DOHH2 (cell line): Measurements from ENCODE around the gene NT5C1A.

Experiments
- H3F3A ChIP-seq: fragments of 200-600 bp; sonication (generic), shearing (Covaris generic); 2 replicates; pipeline ENCODE4 v1.6.0; 2016; ENCODE audit warnings: antibody characterized with exemption, mild to moderate bottlenecking; ENCODE audit not compliant: control insufficient read depth, insufficient read depth
- H3K27ac ChIP-seq: fragments of 200-600 bp; sonication (generic); 2 replicates; pipeline ENCODE4 v1.5.1; 2014; ENCODE audit warnings: low read depth, mild to moderate bottlenecking, low read length, moderate library complexity
- H3K27me3 ChIP-seq: fragments of 200-600 bp; sonication (generic); 2 replicates; pipeline ENCODE4 v1.6.1; 2014; ENCODE audit warnings: mild to moderate bottlenecking, low read length, mixed read lengths; ENCODE audit not compliant: control insufficient read depth
- H3K36me3 ChIP-seq: fragments of 200-600 bp; sonication (generic); 2 replicates; pipeline ENCODE4 v1.6.1; 2014; ENCODE audit warnings: mild to moderate bottlenecking, low read length, moderate library complexity, mixed read lengths; ENCODE audit not compliant: control insufficient read depth
- H3K4me1 ChIP-seq: fragments of 200-600 bp; sonication (generic); 2 replicates; pipeline ENCODE4 v1.6.1; 2014; ENCODE audit warnings: mild to moderate bottlenecking, low read length, mixed read lengths; ENCODE audit not compliant: control insufficient read depth
- H3K4me2 ChIP-seq: fragments of 200-600 bp; sonication (generic); 2 replicates; pipeline ENCODE4 v1.6.0; 2014; ENCODE audit warnings: mild to moderate bottlenecking, low read length, moderate library complexity
- H3K4me3 ChIP-seq: fragments of 200-600 bp; sonication (generic); 2 replicates; pipeline ENCODE4 v1.5.1; 2014; ENCODE audit warnings: mild to moderate bottlenecking, low read length, mixed read lengths
- H3K79me2 ChIP-seq: fragments of 200-600 bp; sonication (generic); 2 replicates; pipeline ENCODE4 v1.6.1; 2014; ENCODE audit warnings: mild to moderate bottlenecking, low read length, mixed read lengths; ENCODE audit not compliant: control insufficient read depth
- H3K9me2 ChIP-seq: fragments of 200-600 bp; sonication (generic); replicated peaks from 2 replicates; pipeline ENCODE4 v1.6.1; 2014; ENCODE audit warnings: mild to moderate bottlenecking, low read length, mixed read lengths; ENCODE audit not compliant: control insufficient read depth
- H3K9me3 ChIP-seq: fragments of 200-600 bp; sonication (generic); 2 replicates; pipeline ENCODE4 v1.6.1; 2014; ENCODE audit warnings: antibody characterized with exemption, low read length, mixed read lengths; ENCODE audit not compliant: control insufficient read depth, insufficient read depth
- H4K20me1 ChIP-seq: fragments of 200-600 bp; sonication (generic); 2 replicates; pipeline ENCODE4 v1.6.0; 2014; ENCODE audit warnings: low read depth, mild to moderate bottlenecking, antibody characterized with exemption, low read length, moderate library complexity; ENCODE audit not compliant: control insufficient read depth, insufficient read depth
- EZH2phosphoT487 ChIP-seq: fragments of 200-600 bp; sonication (generic); IDR thresholded peaks from 2 replicates; pipeline ENCODE4 v1.6.1; 2017; ENCODE audit warnings: borderline replicate concordance, mild to moderate bottlenecking, antibody characterized with exemption, low read length, moderate library complexity, mixed read lengths
- TF ChIP-seq, protein P1 (sequence below): fragments of 200-600 bp; sonication (generic); IDR thresholded peaks from one replicate; pipeline ENCODE4 v1.5.1; 2014; ENCODE audit warnings: antibody characterized with exemption, mild to moderate bottlenecking, low read depth, low read length; ENCODE audit not compliant: poor library complexity, severe bottlenecking

Gene NT5C1A

DNA sequence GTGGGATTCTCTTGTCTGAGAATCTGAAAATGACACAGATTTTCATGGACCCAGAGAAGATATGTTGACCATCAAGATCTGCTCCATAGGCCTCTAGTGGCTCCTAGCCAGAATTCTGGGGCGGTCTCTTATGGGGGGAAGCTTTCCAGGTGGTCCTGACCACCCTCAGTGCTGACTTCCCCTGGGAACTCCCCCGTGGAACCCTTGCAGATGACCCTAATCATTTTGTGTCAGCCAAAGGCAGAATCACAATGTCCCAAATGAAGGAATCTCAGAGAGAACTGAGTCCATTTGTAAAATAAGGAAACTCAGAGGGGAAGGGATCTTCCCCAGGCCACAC is 36.1 kb downstream of the NT5C1A start:
- Histone ChIP-seq H3K36me3 (no peaks in the 10 kb centered on the region), H3K27ac (no peak overlapping the region), H3K4me3 (no peak overlapping the region), H3K79me2 (no peaks in the 10 kb centered on the region), H3K9me2 (no peaks in the 10 kb centered on the region), H3K27me3 (peaks cover 22% of the 10 kb centered on the region), H3K4me1 (no peaks in the 10 kb centered on the region), H3F3A (no peaks in the 10 kb centered on the region), H4K20me1 (no peaks in the 10 kb centered on the region), H3K4me2 (no peak overlapping the region), H3K9me3 (no peaks in the 10 kb centered on the region)
- TF ChIP-seq, protein P1, sequence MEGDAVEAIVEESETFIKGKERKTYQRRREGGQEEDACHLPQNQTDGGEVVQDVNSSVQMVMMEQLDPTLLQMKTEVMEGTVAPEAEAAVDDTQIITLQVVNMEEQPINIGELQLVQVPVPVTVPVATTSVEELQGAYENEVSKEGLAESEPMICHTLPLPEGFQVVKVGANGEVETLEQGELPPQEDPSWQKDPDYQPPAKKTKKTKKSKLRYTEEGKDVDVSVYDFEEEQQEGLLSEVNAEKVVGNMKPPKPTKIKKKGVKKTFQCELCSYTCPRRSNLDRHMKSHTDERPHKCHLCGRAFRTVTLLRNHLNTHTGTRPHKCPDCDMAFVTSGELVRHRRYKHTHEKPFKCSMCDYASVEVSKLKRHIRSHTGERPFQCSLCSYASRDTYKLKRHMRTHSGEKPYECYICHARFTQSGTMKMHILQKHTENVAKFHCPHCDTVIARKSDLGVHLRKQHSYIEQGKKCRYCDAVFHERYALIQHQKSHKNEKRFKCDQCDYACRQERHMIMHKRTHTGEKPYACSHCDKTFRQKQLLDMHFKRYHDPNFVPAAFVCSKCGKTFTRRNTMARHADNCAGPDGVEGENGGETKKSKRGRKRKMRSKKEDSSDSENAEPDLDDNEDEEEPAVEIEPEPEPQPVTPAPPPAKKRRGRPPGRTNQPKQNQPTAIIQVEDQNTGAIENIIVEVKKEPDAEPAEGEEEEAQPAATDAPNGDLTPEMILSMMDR = no peak
- no peak for TF ChIP-seq EZH2phosphoT487

DNA sequence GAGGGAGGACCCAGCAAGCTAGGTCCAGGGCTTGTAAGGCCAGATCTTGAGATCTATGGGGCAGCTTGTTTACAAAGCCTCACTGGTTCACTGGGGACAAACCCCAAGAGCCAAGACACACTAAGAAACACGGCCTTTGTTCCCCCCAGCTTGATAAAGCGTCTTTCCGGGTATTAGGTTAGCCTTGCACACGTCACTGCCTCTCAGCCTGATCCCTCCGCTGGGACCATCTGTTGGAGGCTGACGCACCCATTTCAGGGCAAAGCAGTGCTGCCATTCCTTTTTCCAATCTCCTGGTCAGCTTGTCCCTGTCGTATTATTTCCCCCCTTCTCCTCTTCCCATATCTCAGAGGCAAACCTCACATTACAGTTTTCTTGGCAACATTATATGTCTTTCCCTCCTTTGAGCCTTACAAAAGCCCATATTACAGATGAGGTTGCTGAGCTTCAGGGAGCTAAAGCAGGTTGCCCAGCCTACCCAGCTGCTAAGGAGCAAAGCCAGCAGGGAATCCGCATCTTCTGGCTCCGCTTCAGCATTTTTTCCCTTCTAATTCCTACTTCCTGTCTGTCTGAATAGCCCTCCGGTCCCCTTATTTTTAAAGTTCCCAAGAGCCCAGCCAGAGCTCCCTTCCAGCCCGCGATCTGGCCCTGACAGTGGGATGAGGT is 36.6 kb downstream of the NT5C1A start:
- H3K9me3 ChIP-seq = no peaks in the 10 kb centered on the region
- H3K79me2 ChIP-seq = no peaks in the 10 kb centered on the region
- H3K4me3 ChIP-seq = no peak overlapping the region
- TF ChIP-seq, protein P1 = no peak
- TF ChIP-seq EZH2phosphoT487 = no peak
- no peak overlapping the region for H3K27ac ChIP-seq
- no peaks in the 10 kb centered on the region for H3K36me3 ChIP-seq
- no peaks in the 10 kb centered on the region for H4K20me1 ChIP-seq
- no peaks in the 10 kb centered on the region for H3K4me1 ChIP-seq
- H3K27me3 ChIP-seq = peaks cover 24% of the 10 kb centered on the region
- H3F3A ChIP-seq = no peaks in the 10 kb centered on the region
- no peak overlapping the region for H3K4me2 ChIP-seq
- no peaks in the 10 kb centered on the region for H3K9me2 ChIP-seq

DNA sequence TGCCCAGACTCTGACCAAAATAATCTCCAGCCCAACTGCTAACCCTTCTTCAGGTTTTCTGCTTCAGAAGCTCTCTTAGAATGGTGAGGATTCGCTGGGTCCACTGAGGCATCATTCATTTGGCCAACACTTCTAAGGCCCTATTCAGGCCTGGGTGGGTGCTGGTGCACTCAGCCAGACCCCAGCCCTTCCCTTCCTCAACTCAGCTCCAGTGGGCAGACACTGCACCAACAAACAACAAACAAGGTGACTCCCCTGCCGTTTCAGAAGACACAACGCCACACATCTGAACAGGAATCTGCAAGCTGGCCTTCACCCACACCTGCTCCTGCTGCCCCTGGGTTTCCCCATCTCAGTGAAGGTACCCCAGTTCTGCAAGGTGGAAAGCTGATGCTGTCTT is 38.5 kb downstream of the NT5C1A start:
- no peaks in the 10 kb centered on the region for H3K79me2 ChIP-seq
- H3F3A ChIP-seq = no peaks in the 10 kb centered on the region
- no peaks in the 10 kb centered on the region for H3K36me3 ChIP-seq
- H3K9me3 ChIP-seq = no peaks in the 10 kb centered on the region
- H3K9me2 ChIP-seq = no peaks in the 10 kb centered on the region
- TF ChIP-seq, protein P1 = no peak
- no peak overlapping the region for H3K4me3 ChIP-seq
- no peak overlapping the region for H3K4me2 ChIP-seq
- H3K4me1 ChIP-seq = no peaks in the 10 kb centered on the region
- no peak overlapping the region for H3K27ac ChIP-seq
- H3K27me3 ChIP-seq = peaks cover 15% of the 10 kb centered on the region
- no peaks in the 10 kb centered on the region for H4K20me1 ChIP-seq
